ENCODE data around the gene PCA3. TPM values are rescaled to one million over a fixed set of nuclear protein-coding genes. Genes with fewer than 3 reads are reported as not detected.
A peak's percentile ranks its signal among the peaks of the same experiment; 100 is the strongest.
"Not testable (repeated sequence)": the region's sequence is repeated elsewhere in the genome, so short reads cannot be mapped to it uniquely, and the experiment has no call there.

PCA3 gene
- total RNA-seq, 2 experiments from 2014 or later, result not detected

DNA sequence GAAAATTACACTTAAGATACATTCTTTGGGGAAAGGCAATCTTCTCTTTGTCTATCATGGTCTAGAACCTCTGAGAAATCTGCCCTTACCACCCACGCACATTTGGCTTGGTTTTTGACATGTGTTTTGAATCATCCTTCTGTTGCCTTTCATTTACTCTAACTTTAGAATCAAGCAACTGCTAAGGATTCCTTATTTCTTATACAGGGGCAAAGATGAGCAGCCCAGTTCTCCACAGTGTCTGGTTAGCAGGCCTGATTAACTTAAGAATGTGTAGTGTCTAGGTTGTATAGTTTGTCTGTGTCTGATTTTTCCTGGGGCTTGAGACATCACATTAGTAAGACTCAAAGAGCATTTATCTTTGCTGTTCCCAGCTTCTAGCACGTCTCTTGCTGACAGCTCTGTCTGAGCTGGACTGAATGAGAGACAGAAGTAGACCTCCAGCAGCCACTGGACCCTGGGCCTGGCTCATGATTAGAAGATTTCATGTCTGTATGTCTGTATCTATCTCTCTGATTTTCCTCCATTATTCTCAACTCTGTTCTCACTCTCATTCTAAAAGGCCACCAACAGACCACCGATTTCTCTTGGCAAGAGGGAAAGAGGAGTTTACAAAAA is 31.8 kb upstream of the PCA3 start:
- Mint-ChIP-seq H3K9me3 (ENCODE audit: low read depth) (no peaks in the 10 kb centered on the region), H3K4me1 (no peaks in the 10 kb centered on the region), H3K27ac (no peak overlapping the region), H3K36me3 (ENCODE audit: low read depth) (no peaks in the 10 kb centered on the region), H3K27me3 (peaks cover 6% of the 10 kb centered on the region), H3K4me3 (no peak overlapping the region)
- ATAC-seq (no peak), DNase-seq (no peak)
- intact Hi-C loops (cut with DNase I, micrococcal nuclease), result no loop called here
- CTCF ChIA-PET, result no interaction called here
- POLR2A ChIA-PET, result no interaction called here

DNA sequence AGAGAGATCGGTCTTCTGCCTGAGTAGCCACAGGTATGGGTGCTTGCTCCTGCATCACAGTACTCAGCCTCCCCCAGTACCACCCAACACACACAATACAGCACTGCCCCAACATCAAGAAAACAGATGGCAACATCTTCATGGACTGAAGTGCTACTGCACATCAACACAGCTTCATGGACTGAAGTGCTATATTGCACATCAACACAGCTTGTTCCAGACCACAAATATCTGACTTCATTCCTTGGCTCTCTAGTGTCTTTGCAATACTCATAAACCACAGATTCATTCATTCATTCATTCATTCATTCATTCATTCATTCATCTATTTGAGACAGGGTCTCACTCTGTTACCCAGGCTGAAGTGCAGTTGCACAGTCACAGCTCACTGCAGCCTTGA is 31.1 kb upstream of the PCA3 start:
- Mint-ChIP-seq H3K4me1 (no peaks in the 10 kb centered on the region), H3K27ac (no peak overlapping the region), H3K27me3 (peaks cover 5% of the 10 kb centered on the region), H3K4me3 (no peak overlapping the region), H3K9me3 (ENCODE audit: low read depth) (no peaks in the 10 kb centered on the region), H3K36me3 (ENCODE audit: low read depth) (no peaks in the 10 kb centered on the region)
- DNase-seq (no peak), ATAC-seq (no peak)
- ChIA-PET POLR2A (no interaction called here), CTCF (no interaction called here)
- intact Hi-C loops (cut with DNase I, micrococcal nuclease), result no loop called here

DNA sequence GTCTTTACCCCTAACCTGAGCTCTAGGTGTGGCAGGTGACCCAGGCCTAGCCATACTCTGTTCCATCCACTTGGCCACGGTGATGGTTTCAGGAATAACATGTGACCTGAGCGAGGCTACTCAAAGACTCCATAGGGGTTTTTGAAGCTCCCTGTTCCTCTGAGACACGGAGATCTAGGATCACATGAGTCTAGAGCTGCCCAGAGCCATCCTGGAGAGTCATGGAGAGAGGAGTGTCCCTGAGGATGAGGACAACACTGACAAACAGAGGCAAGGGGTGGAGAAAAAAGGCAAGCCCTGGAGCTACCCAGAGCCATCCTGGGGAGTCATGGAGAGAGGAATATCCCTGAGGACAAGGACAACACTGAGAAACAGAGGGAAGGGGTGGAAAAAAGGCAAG is 29.5 kb upstream of the PCA3 start:
- H3K36me3 Mint-ChIP-seq (ENCODE audit: low read depth), result no peaks in the 10 kb centered on the region
- H3K27me3 Mint-ChIP-seq, result peaks cover 5% of the 10 kb centered on the region
- ATAC-seq (no peak), DNase-seq (no peak)
- POLR2A ChIA-PET, result no interaction called here
- CTCF ChIA-PET, result interaction anchor here (1.1 kb wide), 1 partner anchor 14 kb away, joined by 3 read pairs; no protein-coding TSS in a partner anchor
- H3K4me3 Mint-ChIP-seq, result no peak overlapping the region
- H3K4me1 Mint-ChIP-seq, result no peaks in the 10 kb centered on the region
- no peak overlapping the region for H3K27ac Mint-ChIP-seq
- H3K9me3 Mint-ChIP-seq (ENCODE audit: low read depth), result no peaks in the 10 kb centered on the region
- intact Hi-C loops (cut with DNase I, micrococcal nuclease), result no loop called here

DNA sequence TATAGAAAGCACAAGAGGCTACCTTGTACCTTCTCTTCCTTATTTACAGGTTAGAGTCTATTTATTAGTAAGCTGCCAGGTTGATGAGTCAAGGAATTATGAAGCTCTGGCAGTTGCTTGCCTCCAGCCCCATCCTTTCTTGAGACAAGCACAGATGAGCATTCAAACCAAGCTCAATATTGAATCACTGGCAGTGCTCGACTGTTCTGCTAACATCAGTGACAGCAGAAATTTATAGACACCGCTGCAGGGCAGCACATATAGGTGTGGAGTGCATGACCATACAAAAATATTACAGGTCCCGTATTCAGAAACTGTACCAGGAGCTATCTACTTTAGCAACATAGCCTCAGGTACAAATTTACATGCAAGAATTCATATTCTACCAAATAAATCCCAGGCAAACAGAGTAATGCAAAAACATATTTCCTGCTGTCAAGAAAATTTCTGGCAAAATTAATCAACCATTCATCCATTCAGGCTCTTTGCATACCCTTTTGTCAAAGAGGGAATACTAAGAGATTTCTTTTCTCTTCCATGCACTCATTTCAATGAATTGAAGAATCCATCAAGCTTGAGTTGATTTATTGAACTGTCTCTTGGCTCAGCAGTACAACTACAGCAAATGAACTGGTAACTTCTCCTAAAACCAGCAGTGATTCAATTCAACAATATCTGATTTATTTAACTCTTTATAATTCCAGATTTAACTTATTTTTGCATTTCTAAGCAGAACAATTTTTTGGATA is 26.9 kb upstream of the PCA3 start:
- Mint-ChIP-seq H3K4me3 (no peak overlapping the region), H3K27ac (no peak overlapping the region), H3K36me3 (ENCODE audit: low read depth) (no peaks in the 10 kb centered on the region), H3K9me3 (ENCODE audit: low read depth) (peaks cover 2% of the 10 kb centered on the region), H3K4me1 (no peaks in the 10 kb centered on the region), H3K27me3 (peaks cover 5% of the 10 kb centered on the region)
- POLR2A ChIA-PET, result no interaction called here
- intact Hi-C loops (cut with DNase I, micrococcal nuclease), result no loop called here
- ATAC-seq, result no peak
- DNase-seq, result no peak
- CTCF ChIA-PET, result interaction anchor here (0.6 kb wide), 1 partner anchor 1414 kb away, joined by 3 read pairs; no protein-coding TSS in a partner anchor

DNA sequence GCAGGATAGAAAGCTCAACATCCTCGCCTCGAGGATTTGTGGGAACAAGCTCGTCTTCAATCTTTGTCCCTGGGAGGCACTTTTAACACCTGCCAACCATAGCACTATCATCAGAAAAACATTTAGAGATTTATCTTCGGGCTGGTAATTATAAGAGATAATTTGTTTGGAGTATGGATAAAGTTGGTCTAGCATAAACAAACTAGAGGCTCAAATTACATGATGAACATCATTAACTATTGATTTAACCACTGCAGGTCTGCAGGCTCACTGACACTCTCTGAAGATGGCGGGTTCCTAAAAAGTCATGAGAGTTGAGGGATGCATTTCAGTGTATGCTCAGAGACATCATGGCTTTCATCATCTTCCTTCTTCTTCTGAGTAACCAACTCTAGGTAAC is 25.8 kb upstream of the PCA3 start:
- ATAC-seq, result no peak
- Mint-ChIP-seq H3K9me3 (ENCODE audit: low read depth) (peaks cover 9% of the 10 kb centered on the region), H3K4me1 (no peaks in the 10 kb centered on the region), H3K27ac (no peak overlapping the region), H3K27me3 (peaks cover 8% of the 10 kb centered on the region), H3K36me3 (ENCODE audit: low read depth) (no peaks in the 10 kb centered on the region), H3K4me3 (no peak overlapping the region)
- DNase-seq, result no peak
- ChIA-PET CTCF (no interaction called here), POLR2A (no interaction called here)
- intact Hi-C loops (cut with DNase I, micrococcal nuclease), result no loop called here

DNA sequence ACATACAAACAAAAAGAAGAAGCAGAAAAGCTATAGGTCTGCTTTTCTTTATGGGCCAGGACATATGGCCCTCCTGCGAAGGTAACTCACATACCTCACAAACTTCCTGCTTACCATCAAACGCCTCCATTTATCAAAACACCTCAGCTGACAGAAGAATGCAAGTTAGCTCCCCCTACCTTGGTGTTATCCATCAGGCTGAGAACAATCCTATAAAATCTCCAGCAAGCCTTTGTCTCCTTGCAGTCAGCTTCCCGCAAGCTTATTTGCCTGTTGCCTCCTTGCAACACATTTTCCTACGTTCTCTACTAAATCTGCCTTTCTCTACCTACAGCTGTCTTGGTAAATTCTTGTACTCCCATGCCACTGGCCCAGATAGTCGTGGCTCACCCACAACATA is 22.7 kb upstream of the PCA3 start:
- Mint-ChIP-seq H3K4me3 (no peak overlapping the region), H3K27ac (no peak overlapping the region), H3K27me3 (peaks cover 7% of the 10 kb centered on the region), H3K9me3 (ENCODE audit: low read depth) (peaks cover 9% of the 10 kb centered on the region), H3K4me1 (peaks cover 3% of the 10 kb centered on the region), H3K36me3 (ENCODE audit: low read depth) (no peaks in the 10 kb centered on the region)
- ATAC-seq (no peak), DNase-seq (no peak)
- ChIA-PET CTCF (no interaction called here), POLR2A (no interaction called here)
- intact Hi-C loops (cut with DNase I, micrococcal nuclease), result no loop called here

DNA sequence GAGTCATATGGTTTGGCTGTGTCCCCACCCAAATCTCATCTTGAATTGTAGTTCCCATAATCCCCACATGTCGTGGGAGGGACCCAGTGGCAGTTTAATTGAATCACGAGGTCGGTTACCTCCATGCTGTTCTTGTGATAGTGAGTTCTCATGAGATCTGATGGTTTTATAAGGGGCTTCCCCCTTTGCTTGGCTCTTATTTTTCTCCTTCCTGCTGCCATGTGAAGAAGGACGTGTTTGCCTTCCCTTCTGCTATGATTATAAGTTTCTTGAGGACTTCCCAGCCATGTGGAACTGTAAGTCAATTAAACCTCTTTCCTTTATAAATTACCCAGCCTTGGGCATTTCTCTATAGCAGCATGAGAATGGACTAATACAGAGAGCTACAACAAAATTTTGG is 21.3 kb upstream of the PCA3 start:
- H3K27me3 Mint-ChIP-seq; H3K27ac Mint-ChIP-seq; POLR2A ChIA-PET; H3K36me3 Mint-ChIP-seq (ENCODE audit: low read depth); ATAC-seq; DNase-seq; H3K9me3 Mint-ChIP-seq (ENCODE audit: low read depth); H3K4me3 Mint-ChIP-seq; intact Hi-C loops (cut with DNase I, micrococcal nuclease); CTCF ChIA-PET; H3K4me1 Mint-ChIP-seq: not testable (repeated sequence)

DNA sequence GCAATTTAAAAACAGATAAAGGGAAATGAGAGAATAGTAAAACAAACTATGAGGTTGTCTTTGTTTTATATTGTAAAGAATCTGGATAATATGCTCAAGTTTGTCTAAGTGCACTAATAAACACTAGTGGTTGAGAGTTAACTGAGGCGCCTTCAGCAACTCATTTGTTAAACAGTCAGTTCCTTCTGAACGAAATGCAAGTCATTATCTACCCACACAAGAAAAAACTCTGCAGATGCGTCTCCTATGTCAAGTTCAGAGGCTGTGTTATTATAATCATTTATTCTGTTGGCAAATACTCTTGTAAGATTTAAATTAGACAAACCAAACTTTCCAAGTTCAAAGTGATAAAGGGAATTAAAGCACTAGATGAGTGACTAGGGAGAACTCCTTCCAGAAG is 20.3 kb upstream of the PCA3 start:
- POLR2A ChIA-PET, result no interaction called here
- Mint-ChIP-seq H3K4me3 (no peak overlapping the region), H3K27ac (no peak overlapping the region), H3K27me3 (peaks cover 3% of the 10 kb centered on the region), H3K36me3 (ENCODE audit: low read depth) (no peaks in the 10 kb centered on the region), H3K9me3 (ENCODE audit: low read depth) (peaks cover 9% of the 10 kb centered on the region), H3K4me1 (peaks cover 3% of the 10 kb centered on the region)
- intact Hi-C loops (cut with DNase I, micrococcal nuclease), result no loop called here
- ATAC-seq (no peak), DNase-seq (no peak)
- CTCF ChIA-PET, result interaction anchor here (1.1 kb wide), 1 partner anchor 86 kb away, joined by 3 read pairs; no protein-coding TSS in a partner anchor

DNA sequence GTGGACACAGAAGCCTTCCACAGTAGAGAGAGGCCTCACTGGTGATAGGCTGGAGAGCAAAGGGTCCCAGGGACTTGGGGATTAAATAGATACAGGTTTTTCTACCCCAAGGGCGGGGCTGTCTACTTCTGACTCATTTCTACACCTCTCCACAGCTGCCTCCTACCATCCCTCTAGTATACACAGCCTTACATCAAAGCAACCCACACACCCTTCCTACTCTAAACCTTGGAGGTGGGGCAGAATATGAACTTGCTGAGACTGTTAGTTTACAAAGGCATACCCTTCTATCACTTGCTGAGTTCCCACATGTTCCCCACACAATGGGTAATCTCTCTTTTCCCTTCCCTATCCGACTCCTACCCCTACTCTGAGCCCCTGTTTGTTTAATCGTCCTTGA is 19.9 kb upstream of the PCA3 start:
- ChIA-PET POLR2A (no interaction called here), CTCF (interaction anchor here (0.8 to 1.1 kb wide), 2 partner anchors 13 to 86 kb away, joined by 3 to 5 read pairs; no protein-coding TSS in a partner anchor)
- Mint-ChIP-seq H3K9me3 (ENCODE audit: low read depth) (peaks cover 9% of the 10 kb centered on the region), H3K27ac (no peak overlapping the region), H3K4me1 (peaks cover 3% of the 10 kb centered on the region), H3K27me3 (peaks cover 3% of the 10 kb centered on the region), H3K36me3 (ENCODE audit: low read depth) (no peaks in the 10 kb centered on the region), H3K4me3 (no peak overlapping the region)
- DNase-seq (no peak), ATAC-seq (peak; percentile 72)
- intact Hi-C loops (cut with DNase I, micrococcal nuclease), result no loop called here

DNA sequence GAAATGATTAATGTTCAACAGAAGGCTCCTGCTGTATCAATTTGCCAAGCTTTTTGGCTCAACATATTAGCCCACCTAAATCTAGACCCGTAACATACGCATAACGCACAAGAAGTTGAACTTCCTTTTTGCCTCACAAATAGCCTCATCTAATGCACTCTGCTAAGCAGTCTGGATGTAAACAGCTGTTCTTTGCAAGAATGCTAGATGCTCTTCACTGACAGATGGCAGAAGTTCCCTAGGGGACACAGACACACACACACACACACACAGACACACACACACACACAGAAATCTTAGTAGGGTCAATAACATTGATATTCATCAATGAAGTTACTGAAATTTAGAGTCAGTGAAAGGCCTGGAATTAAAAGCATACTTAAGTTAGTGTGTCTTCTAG is 13.2 kb upstream of the PCA3 start:
- DNase-seq, result no peak
- H3K9me3 Mint-ChIP-seq (ENCODE audit: low read depth), result no peaks in the 10 kb centered on the region
- ChIA-PET POLR2A (no interaction called here), CTCF (no interaction called here)
- no peaks in the 10 kb centered on the region for H3K36me3 Mint-ChIP-seq (ENCODE audit: low read depth)
- H3K27me3 Mint-ChIP-seq, result no peaks in the 10 kb centered on the region
- H3K4me3 Mint-ChIP-seq, result no peak overlapping the region
- no peak for ATAC-seq
- H3K4me1 Mint-ChIP-seq, result no peaks in the 10 kb centered on the region
- intact Hi-C loops (cut with DNase I, micrococcal nuclease), result no loop called here
- H3K27ac Mint-ChIP-seq, result no peak overlapping the region

DNA sequence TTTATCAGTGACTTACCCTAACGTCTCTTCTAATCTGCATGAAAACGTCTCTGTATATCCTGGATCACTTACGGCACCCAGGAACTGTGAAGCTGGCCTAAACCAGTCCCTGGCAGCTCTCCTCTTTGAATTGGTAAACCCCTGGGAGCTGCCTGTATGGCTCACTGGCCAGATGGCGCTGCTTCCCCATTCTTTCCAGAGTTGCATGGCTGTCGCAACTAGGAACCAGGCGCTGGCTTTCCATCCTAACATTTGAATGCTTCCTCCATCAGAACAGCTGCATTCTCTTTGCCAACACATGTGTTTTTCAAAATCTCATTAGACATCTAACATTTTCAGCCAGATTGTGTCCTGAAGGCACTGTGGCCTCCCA is 8.0 kb upstream of the PCA3 start:
- H3K27me3 Mint-ChIP-seq, result peaks cover 3% of the 10 kb centered on the region
- no peaks in the 10 kb centered on the region for H3K36me3 Mint-ChIP-seq (ENCODE audit: low read depth)
- no peaks in the 10 kb centered on the region for H3K9me3 Mint-ChIP-seq (ENCODE audit: low read depth)
- DNase-seq, result no peak
- CTCF ChIA-PET, result interaction anchor here (0.6 to 1.7 kb wide), 2 partner anchors 11 to 301 kb away, joined by 4 to 5 read pairs; no protein-coding TSS in a partner anchor
- H3K4me1 Mint-ChIP-seq, result no peaks in the 10 kb centered on the region
- no peak overlapping the region for H3K27ac Mint-ChIP-seq
- no peak overlapping the region for H3K4me3 Mint-ChIP-seq
- intact Hi-C loops (cut with DNase I, micrococcal nuclease), result no loop called here
- no peak for ATAC-seq
- POLR2A ChIA-PET, result no interaction called here

DNA sequence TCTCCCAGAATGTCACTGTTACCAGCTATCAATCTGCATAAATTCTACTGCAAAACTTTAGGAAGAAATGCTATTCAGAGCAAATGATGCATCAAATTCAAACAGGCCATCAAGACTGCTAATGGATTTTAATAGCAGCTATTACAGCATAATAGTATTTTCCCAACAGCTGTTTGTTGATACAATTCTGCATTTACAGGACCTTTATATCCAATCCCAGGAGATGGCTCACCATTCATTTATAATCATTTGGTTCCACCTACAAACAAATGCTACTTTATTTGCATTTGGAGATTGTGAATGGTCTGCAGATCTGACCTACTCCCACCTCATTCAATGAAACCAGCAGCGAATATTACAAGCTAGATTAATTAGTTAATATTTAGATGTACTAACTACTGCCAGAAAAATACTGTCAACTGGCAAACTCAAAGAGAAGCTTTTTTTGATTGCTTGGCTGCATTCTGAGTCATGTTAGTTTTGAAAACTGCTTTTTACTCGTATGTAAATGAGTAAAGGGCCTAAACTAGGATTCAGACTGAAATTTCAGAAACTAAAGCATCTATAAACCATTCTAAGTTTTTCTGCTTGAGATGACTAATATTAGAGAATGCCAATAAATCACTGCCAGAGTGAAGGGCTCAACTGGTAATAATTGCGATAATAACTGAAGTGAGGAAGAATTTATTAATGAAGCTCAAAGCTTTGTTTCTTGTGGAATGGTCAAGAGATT is 7.1 kb upstream of the PCA3 start:
- ChIA-PET CTCF (interaction anchor here (1.3 to 1.7 kb wide), 2 partner anchors 12 to 18 kb away, joined by 5 to 6 read pairs; no protein-coding TSS in a partner anchor), POLR2A (no interaction called here)
- intact Hi-C loops (cut with DNase I, micrococcal nuclease), result no loop called here
- DNase-seq (no peak), ATAC-seq (no peak)
- H3K27me3 Mint-ChIP-seq, result peaks cover 3% of the 10 kb centered on the region
- H3K4me3 Mint-ChIP-seq, result no peak overlapping the region
- H3K27ac Mint-ChIP-seq, result no peak overlapping the region
- no peaks in the 10 kb centered on the region for H3K4me1 Mint-ChIP-seq
- H3K36me3 Mint-ChIP-seq (ENCODE audit: low read depth), result no peaks in the 10 kb centered on the region
- H3K9me3 Mint-ChIP-seq (ENCODE audit: low read depth), result no peaks in the 10 kb centered on the region
